WTC11 (cell line): Measurements from ENCODE around the gene TFEB. TPM values are rescaled to one million over a fixed set of nuclear protein-coding genes. Genes with fewer than 3 reads are reported as not detected.

ENCODE experiments used
- ATAC-seq: fragments of 200-7000 bp; cut with Tn5 transposase; 2 replicates; pipeline ENCODE4 v1.10.0; 2021; ENCODE audit warnings: mild to moderate bottlenecking, moderate library complexity
- CTCF ChIA-PET: fragments of 300-600 bp; sonication (Branson Sonifier 250); formaldehyde crosslinking; loops from one replicate; lab custom pipeline; 2021; ENCODE audit warnings: antibody characterized with exemption; lab: Charles Lee
- POLR2A ChIA-PET: fragments of 350-600 bp; sonication (Branson Sonifier 250); formaldehyde crosslinking; loops from one replicate; lab custom pipeline; 2021; ENCODE audit warnings: antibody characterized with exemption; lab: Charles Lee
- DNase-seq: peaks from one replicate; pipeline ENCODE4 v3.0.0; 2021; ENCODE audit warnings: low spot score
- H3K27ac Mint-ChIP-seq: 2 replicates; pipeline ENCODE4 v1.8.0; 2021; ENCODE audit warnings: mixed read lengths
- H3K27me3 Mint-ChIP-seq: 2 replicates; pipeline ENCODE4 v1.8.0; 2021; ENCODE audit warnings: low read depth, mild to moderate bottlenecking, moderate library complexity, mixed read lengths
- H3K36me3 Mint-ChIP-seq: 2 replicates; pipeline ENCODE4 v1.8.0; 2021; ENCODE audit warnings: mixed read lengths
- H3K4me1 Mint-ChIP-seq: 2 replicates; pipeline ENCODE4 v1.8.0; 2022; ENCODE audit warnings: mixed read lengths
- H3K4me3 Mint-ChIP-seq: 2 replicates; pipeline ENCODE4 v1.8.0; 2021; ENCODE audit warnings: mild to moderate bottlenecking, moderate library complexity, mixed read lengths
- H3K9me3 Mint-ChIP-seq: 2 replicates; pipeline ENCODE4 v1.8.0; 2021; ENCODE audit warnings: mixed read lengths
- CREB1 ChIP-seq: sonication (generic); formaldehyde crosslinking; IDR thresholded peaks from 2 replicates; pipeline ENCODE4 v1.8.0; 2023; ENCODE audit warnings: mild to moderate bottlenecking, missing genetic modification reagents
- CTCF ChIP-seq: fragments of 200-600 bp; IDR thresholded peaks from 2 replicates; pipeline ENCODE4 v1.8.0; 2022; ENCODE audit warnings: antibody characterized with exemption
- ERG ChIP-seq: fragments of 250-450 bp; sonication (Bioruptor Pico); IDR thresholded peaks from 2 replicates; pipeline ENCODE4 v1.8.0; 2021; ENCODE audit warnings: mild to moderate bottlenecking
- ESRRA ChIP-seq: sonication (generic); formaldehyde crosslinking; IDR thresholded peaks from 2 replicates; pipeline ENCODE4 v1.8.1; 2022; ENCODE audit warnings: mild to moderate bottlenecking, missing genetic modification reagents, borderline replicate concordance
- ETV6 ChIP-seq: sonication (generic); formaldehyde crosslinking; IDR thresholded peaks from 2 replicates; pipeline ENCODE4 v1.8.1; 2022; ENCODE audit warnings: mild to moderate bottlenecking, missing genetic modification reagents
- GABPB1 ChIP-seq: sonication (generic); formaldehyde crosslinking; IDR thresholded peaks from 2 replicates; pipeline ENCODE4 v1.8.1; 2023; ENCODE audit warnings: mild to moderate bottlenecking, missing genetic modification reagents
- GRHL2 ChIP-seq: fragments of 250-450 bp; sonication (Bioruptor Pico); IDR thresholded peaks from 2 replicates; pipeline ENCODE4 v1.8.0; 2022; ENCODE audit warnings: mild to moderate bottlenecking, moderate library complexity; ENCODE audit not compliant: insufficient replicate concordance, severe bottlenecking
- IRF2 ChIP-seq: sonication (generic); formaldehyde crosslinking; IDR thresholded peaks from 2 replicates; pipeline ENCODE4 v1.8.0; 2022; ENCODE audit warnings: low read depth, missing genetic modification reagents, borderline replicate concordance
- KAT7 ChIP-seq: sonication (generic); formaldehyde crosslinking; IDR thresholded peaks from 2 replicates; pipeline ENCODE4 v1.8.1; 2023; ENCODE audit warnings: missing genetic modification reagents, mild to moderate bottlenecking, borderline replicate concordance
- MAX ChIP-seq: sonication (generic); formaldehyde crosslinking; IDR thresholded peaks from 2 replicates; pipeline ENCODE4 v1.8.0; 2022; ENCODE audit warnings: mild to moderate bottlenecking, missing genetic modification reagents
- MXD4 ChIP-seq: fragments of 250-450 bp; sonication (Bioruptor Pico); IDR thresholded peaks from 2 replicates; pipeline ENCODE4 v1.8.0; 2021; ENCODE audit warnings: mild to moderate bottlenecking, moderate library complexity, borderline replicate concordance
- NR3C1 ChIP-seq: sonication (generic); formaldehyde crosslinking; conservative IDR thresholded peaks from 2 replicates; pipeline ENCODE4 v1.8.1; 2023; ENCODE audit warnings: low read depth, mild to moderate bottlenecking, missing genetic modification reagents
- RORB ChIP-seq: fragments of 250-450 bp; sonication (Bioruptor Pico); IDR thresholded peaks from 2 replicates; pipeline ENCODE4 v1.9.0; 2021; ENCODE audit warnings: mild to moderate bottlenecking
- SP1 ChIP-seq: sonication (generic); formaldehyde crosslinking; conservative IDR thresholded peaks from 2 replicates; pipeline ENCODE4 v1.8.1; 2022; ENCODE audit warnings: missing genetic modification reagents
- TEAD1 ChIP-seq: sonication (generic); formaldehyde crosslinking; IDR thresholded peaks from 2 replicates; pipeline ENCODE4 v1.8.0; 2022; ENCODE audit warnings: mild to moderate bottlenecking, missing genetic modification reagents
- TEAD4 ChIP-seq: sonication (generic); formaldehyde crosslinking; IDR thresholded peaks from 2 replicates; pipeline ENCODE4 v1.8.0; 2022; ENCODE audit warnings: mild to moderate bottlenecking, missing genetic modification reagents
- ZBTB21 ChIP-seq: sonication (generic); formaldehyde crosslinking; IDR thresholded peaks from 2 replicates; pipeline ENCODE4 v1.8.1; 2023; ENCODE audit warnings: mild to moderate bottlenecking, missing genetic modification reagents, borderline replicate concordance
- ZNF396 ChIP-seq: fragments of 250-450 bp; sonication (Bioruptor Pico); IDR thresholded peaks from 2 replicates; pipeline ENCODE4 v1.8.0; 2021; ENCODE audit warnings: mild to moderate bottlenecking, moderate library complexity, borderline replicate concordance
- ZNF423 ChIP-seq: fragments of 250-450 bp; sonication (Bioruptor Pico); IDR thresholded peaks from 2 replicates; pipeline ENCODE4 v2.1.2; 2022; ENCODE audit warnings: mild to moderate bottlenecking, moderate library complexity
- total RNA-seq: library from RNA; stranded (reverse); gene quantifications from 3 replicates; pipeline ENCODE4 v1.2.3, GENCODE V29; 2021

The TFEB gene
- total RNA-seq, 1 experiment from 2014 or later: 3.9 TPM

- TF ChIP-seq CTCF (peak; percentile 86), NR3C1 (no peak), GABPB1 (CRISPR knock-in tag) (0 out of 2 replicates have a peak, but pooled peaks have one; percentile 29)
- TF ChIP-seq, all 79 proteins: peak for 5
Observed at GRCh38 chr6:41683523-41684310, 51.7 kb downstream of the TFEB start (continued).

- POLR2A ChIA-PET: interaction anchor here (1.2 kb wide), 1 partner anchor 81 kb away, joined by 7 read pairs; no protein-coding TSS in a partner anchor
- H3K27me3 Mint-ChIP-seq: peaks cover 9% of the 10 kb centered on the region
- H3K9me3 Mint-ChIP-seq: no peaks in the 10 kb centered on the region
- no peaks in the 10 kb centered on the region for H3K36me3 Mint-ChIP-seq
- H3K4me3 Mint-ChIP-seq: peak overlapping the region; percentile 54
- peak; percentile 40; the same call in 1 of the 2 replicates for TF ChIP-seq ZBTB21 (CRISPR knock-in tag)
- TF ChIP-seq ESRRA (CRISPR knock-in tag): no peak
- no peak for TF ChIP-seq GRHL2 (CRISPR knock-in tag)
- TF ChIP-seq, all 79 proteins: peak for 1
- DNase-seq: no peak
- ATAC-seq: peak; percentile 1; the same call in 1 of the 2 replicates
- CTCF ChIA-PET: interaction anchor here (0.6 to 6.6 kb wide), 49 partner anchors 8 to 378 kb away, joined by 3 to 152 read pairs (median 4); partner anchors contain the start of genes MDFI and TOMM6
- no peak overlapping the region for H3K27ac Mint-ChIP-seq
- H3K4me1 Mint-ChIP-seq: peaks cover 48% of the 10 kb centered on the region
Observed at GRCh38 chr6:41683273-41683522, 52.2 kb downstream of the TFEB start.

- TF ChIP-seq MXD4 (CRISPR knock-in tag): no peak
- TF ChIP-seq ESRRA (CRISPR knock-in tag): peak; percentile 87; the same call in 1 of the 2 replicates
- H3K36me3 Mint-ChIP-seq: no peaks in the 10 kb centered on the region
- H3K4me3 Mint-ChIP-seq: peak overlapping the region; percentile 54
- ATAC-seq (no peak), DNase-seq (no peak)
- peaks cover 47% of the 10 kb centered on the region for H3K4me1 Mint-ChIP-seq
- no peak overlapping the region for H3K27ac Mint-ChIP-seq
- CTCF ChIA-PET: interaction anchor here (0.6 to 6.6 kb wide), 70 partner anchors 8 to 377 kb away, joined by 3 to 152 read pairs (median 5); partner anchors contain the start of genes MDFI and TOMM6
- H3K9me3 Mint-ChIP-seq: no peaks in the 10 kb centered on the region
- H3K27me3 Mint-ChIP-seq: peaks cover 9% of the 10 kb centered on the region
- POLR2A ChIA-PET: interaction anchor here (0.8 kb wide), 1 partner anchor 44 kb away, joined by 7 read pairs; the partner anchor contains the start of gene MDFI
Observed at GRCh38 chr6:41682497-41683272, 52.7 kb downstream of the TFEB start.

GRCh38 chr6:41682056-41682477 lies 53.3 kb downstream of the TFEB start:
- ChIA-PET POLR2A (interaction anchor here (0.8 to 2.0 kb wide), 2 partner anchors 43 to 79 kb away, joined by 7 to 8 read pairs; partner anchors contain the start of gene MDFI), CTCF (interaction anchor here (0.6 to 6.4 kb wide), 34 partner anchors 8 to 364 kb away, joined by 3 to 120 read pairs (median 5); partner anchors contain the start of gene MDFI)
- Mint-ChIP-seq H3K4me3 (no peak overlapping the region), H3K9me3 (no peaks in the 10 kb centered on the region), H3K27me3 (peaks cover 13% of the 10 kb centered on the region), H3K4me1 (peaks cover 47% of the 10 kb centered on the region), H3K36me3 (no peaks in the 10 kb centered on the region), H3K27ac (peak overlapping the region; percentile 68; the same call in 1 of the 2 replicates)
- ATAC-seq: peak; percentile 82
- peak; percentile 96 for DNase-seq
- TF ChIP-seq GABPB1 (CRISPR knock-in tag) (peak; percentile 20; the same call in 1 of the 2 replicates), NR3C1 (no peak), MAX (0 out of 2 replicates have a peak, but pooled peaks have one; percentile 27), ETV6 (no peak), ZNF396 (CRISPR knock-in tag) (no peak), ERG (CRISPR knock-in tag) (no peak), TEAD1 (CRISPR knock-in tag) (peak; percentile 90; the same call in 1 of the 2 replicates), KAT7 (CRISPR knock-in tag) (no peak), RORB (no peak), CREB1 (CRISPR knock-in tag) (no peak), CTCF (peak; percentile 74), SP1 (CRISPR knock-in tag) (0 out of 2 replicates have a peak, but pooled peaks have one; percentile 40), TEAD4 (CRISPR knock-in tag) (no peak), IRF2 (CRISPR knock-in tag) (no peak), ZNF423 (CRISPR knock-in tag) (peak; percentile 19; the same call in 1 of the 2 replicates)
